Glomerular visceral epithelial cell (primary cell): ENCODE results near the gene TMEM98.
"Not testable (repeated sequence)": the region's sequence is repeated elsewhere in the genome, so short reads cannot be mapped to it uniquely, and the experiment has no call there.

Experiments
- DNase-seq: peaks from one replicate; pipeline ENCODE4 v3.0.0-alpha.2; 2016; ENCODE audit errors: extremely low spot score

TMEM98 gene

GRCh38 chr17:32980230-32980629 lies 52.3 kb downstream of the TMEM98 start:
- DNase-seq, result no peak

GRCh38 chr17:32981611-32982010 lies 53.7 kb downstream of the TMEM98 start:
- DNase-seq, result not testable (repeated sequence)

GRCh38 chr17:32985050-32985756 lies 57.2 kb downstream of the TMEM98 start:
- DNase-seq, result no peak

- not testable (repeated sequence) for DNase-seq
Measured at GRCh38 chr17:32987453-32987805, 59.5 kb downstream of the TMEM98 start.

- DNase-seq, result not testable (repeated sequence)
Measured at GRCh38 chr17:32987868-32988267, 59.9 kb downstream of the TMEM98 start.

GRCh38 chr17:32988481-32989101 lies 60.6 kb downstream of the TMEM98 start:
- no peak for DNase-seq

- DNase-seq, result no peak
Measured at GRCh38 chr17:32992321-32993033, 64.5 kb downstream of the TMEM98 start.

GRCh38 chr17:32993977-32994376 lies 66.0 kb downstream of the TMEM98 start:
- no peak for DNase-seq
